HUES48 (cell line): ENCODE measurements around the gene TBC1D4.

Experiments
- H3K27ac ChIP-seq: one replicate; pipeline ENCODE4 v1.7.0; 2013; ENCODE audit warnings: low read depth, low read length, inconsistent platforms
- H3K27me3 ChIP-seq: 2 replicates; pipeline ENCODE4 v1.6.1; 2013; ENCODE audit warnings: mild to moderate bottlenecking, low read length; ENCODE audit not compliant: control insufficient read depth, insufficient read depth
- H3K36me3 ChIP-seq: 2 replicates; pipeline ENCODE4 v1.6.1; 2013; ENCODE audit warnings: low read length; ENCODE audit not compliant: control insufficient read depth, insufficient read depth
- H3K4me1 ChIP-seq: 2 replicates; pipeline ENCODE4 v1.6.1; 2013; ENCODE audit warnings: mild to moderate bottlenecking, low read length; ENCODE audit not compliant: control insufficient read depth, insufficient read depth
- H3K4me3 ChIP-seq: 2 replicates; pipeline ENCODE4 v1.5.1; 2013; ENCODE audit warnings: mild to moderate bottlenecking, low read depth, low read length
- H3K9ac ChIP-seq: 2 replicates; pipeline ENCODE4 v1.6.1; 2013; ENCODE audit warnings: mild to moderate bottlenecking, low read depth, low read length, moderate library complexity
- H3K9me3 ChIP-seq: 2 replicates; pipeline ENCODE4 v1.6.1; 2013; ENCODE audit warnings: low read length; ENCODE audit not compliant: control insufficient read depth, insufficient read depth

TBC1D4 gene

GRCh38 chr13:75507027-75508001 is 25.3 kb upstream of the TBC1D4 start:
- no peaks in the 10 kb centered on the region for H3K9me3 ChIP-seq
- no peak overlapping the region for H3K27ac ChIP-seq
- H3K36me3 ChIP-seq: no peaks in the 10 kb centered on the region
- H3K4me3 ChIP-seq: no peak overlapping the region
- H3K9ac ChIP-seq: no peak overlapping the region
- H3K4me1 ChIP-seq: no peaks in the 10 kb centered on the region
- H3K27me3 ChIP-seq: no peaks in the 10 kb centered on the region

DNA sequence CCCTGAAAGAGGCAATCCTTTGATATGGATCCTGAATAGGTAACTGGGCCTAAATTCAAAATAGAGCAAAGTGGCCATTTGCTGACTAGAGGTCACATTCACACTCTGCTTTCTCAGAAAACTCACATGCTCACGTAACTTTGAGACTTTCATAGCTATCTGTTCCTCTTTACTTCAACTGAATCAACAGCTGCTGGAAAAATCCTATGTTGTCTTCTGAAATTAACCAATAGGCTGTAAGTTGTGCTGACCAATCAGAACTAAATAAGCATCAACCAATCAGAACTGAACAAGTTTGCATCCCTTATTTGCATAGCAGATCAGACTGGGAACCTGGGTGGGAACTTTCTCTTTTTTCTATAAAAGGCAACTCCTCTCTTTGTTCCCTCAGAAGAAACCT is 24.0 kb upstream of the TBC1D4 start:
- Histone ChIP-seq H3K9me3 (no peaks in the 10 kb centered on the region), H3K4me3 (no peak overlapping the region), H3K27me3 (no peaks in the 10 kb centered on the region), H3K4me1 (no peaks in the 10 kb centered on the region), H3K36me3 (no peaks in the 10 kb centered on the region), H3K9ac (no peak overlapping the region), H3K27ac (no peak overlapping the region)

- H3K27ac ChIP-seq: no peak overlapping the region
- no peak overlapping the region for H3K4me3 ChIP-seq
- H3K9me3 ChIP-seq: no peaks in the 10 kb centered on the region
- H3K27me3 ChIP-seq: no peaks in the 10 kb centered on the region
- no peak overlapping the region for H3K9ac ChIP-seq
- no peaks in the 10 kb centered on the region for H3K36me3 ChIP-seq
- H3K4me1 ChIP-seq: no peaks in the 10 kb centered on the region
Observed at GRCh38 chr13:75505327-75505726, 23.4 kb upstream of the TBC1D4 start.

GRCh38 chr13:75495938-75496337 is 14.0 kb upstream of the TBC1D4 start:
- no peaks in the 10 kb centered on the region for H3K4me1 ChIP-seq
- no peak overlapping the region for H3K9ac ChIP-seq
- no peaks in the 10 kb centered on the region for H3K27me3 ChIP-seq
- no peaks in the 10 kb centered on the region for H3K9me3 ChIP-seq
- no peak overlapping the region for H3K4me3 ChIP-seq
- H3K36me3 ChIP-seq: no peaks in the 10 kb centered on the region
- no peak overlapping the region for H3K27ac ChIP-seq

DNA sequence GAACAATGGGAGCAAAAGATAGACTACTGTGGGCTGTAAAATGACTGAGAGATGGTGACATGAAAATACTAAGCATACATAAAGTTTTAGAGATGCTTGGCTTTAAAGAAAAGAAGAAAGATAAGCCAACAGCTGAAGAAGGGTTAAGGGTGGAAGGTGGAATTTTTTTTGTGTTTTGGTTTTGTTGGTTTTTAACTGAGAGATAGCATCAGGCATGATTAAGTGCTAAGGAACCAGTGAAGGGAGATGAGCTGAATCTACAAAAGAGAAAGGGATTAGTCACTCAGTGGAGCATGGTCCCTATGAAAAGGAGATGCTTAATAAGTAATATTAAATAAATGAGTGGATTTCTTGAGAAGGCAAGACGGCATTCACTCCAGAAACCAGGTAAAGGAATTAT is 12.5 kb upstream of the TBC1D4 start:
- Histone ChIP-seq H3K4me3 (no peak overlapping the region), H3K4me1 (no peaks in the 10 kb centered on the region), H3K9ac (no peak overlapping the region), H3K27me3 (no peaks in the 10 kb centered on the region), H3K9me3 (no peaks in the 10 kb centered on the region), H3K36me3 (no peaks in the 10 kb centered on the region), H3K27ac (no peak overlapping the region)

DNA sequence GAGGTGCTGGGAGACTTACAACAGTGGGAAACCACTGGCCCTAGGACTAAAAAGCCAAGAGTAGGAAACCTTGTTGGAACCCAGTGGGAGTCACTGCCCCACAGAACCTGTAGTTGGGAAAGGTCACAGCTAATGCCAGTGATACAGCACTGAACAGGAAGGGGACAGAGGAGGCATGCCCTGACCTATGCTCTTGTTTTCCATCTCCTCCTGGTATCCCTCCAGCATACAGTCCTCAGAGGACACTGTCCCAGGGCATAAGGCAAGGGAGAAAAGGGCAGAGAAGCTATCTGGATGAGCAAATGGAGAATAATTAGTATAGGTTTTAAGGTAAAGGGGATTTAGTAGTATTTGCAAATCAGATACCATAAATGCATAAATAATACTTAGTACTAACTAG is 11.2 kb upstream of the TBC1D4 start:
- Histone ChIP-seq H3K4me1 (no peaks in the 10 kb centered on the region), H3K27ac (no peak overlapping the region), H3K9ac (no peak overlapping the region), H3K4me3 (no peak overlapping the region), H3K27me3 (no peaks in the 10 kb centered on the region), H3K9me3 (no peaks in the 10 kb centered on the region), H3K36me3 (no peaks in the 10 kb centered on the region)

- Histone ChIP-seq H3K4me1 (no peaks in the 10 kb centered on the region), H3K9ac (no peak overlapping the region), H3K9me3 (no peaks in the 10 kb centered on the region), H3K27ac (no peak overlapping the region), H3K4me3 (no peak overlapping the region), H3K36me3 (no peaks in the 10 kb centered on the region), H3K27me3 (no peaks in the 10 kb centered on the region)
Observed at GRCh38 chr13:75492389-75492788, 10.4 kb upstream of the TBC1D4 start.

- H3K27ac ChIP-seq: no peak overlapping the region
- H3K36me3 ChIP-seq: no peaks in the 10 kb centered on the region
- H3K9me3 ChIP-seq: no peaks in the 10 kb centered on the region
- no peaks in the 10 kb centered on the region for H3K4me1 ChIP-seq
- H3K27me3 ChIP-seq: no peaks in the 10 kb centered on the region
- no peak overlapping the region for H3K4me3 ChIP-seq
- H3K9ac ChIP-seq: no peak overlapping the region
Observed at GRCh38 chr13:75491376-75491775, 9.4 kb upstream of the TBC1D4 start.

- Histone ChIP-seq H3K9me3 (no peaks in the 10 kb centered on the region), H3K27ac (no peak overlapping the region), H3K27me3 (no peaks in the 10 kb centered on the region), H3K36me3 (no peaks in the 10 kb centered on the region), H3K4me3 (no peak overlapping the region), H3K9ac (no peak overlapping the region), H3K4me1 (peaks cover 11% of the 10 kb centered on the region)
Observed at GRCh38 chr13:75489502-75490263, 7.7 kb upstream of the TBC1D4 start.

GRCh38 chr13:75486146-75487062 is 4.4 kb upstream of the TBC1D4 start:
- no peaks in the 10 kb centered on the region for H3K36me3 ChIP-seq
- no peak overlapping the region for H3K9ac ChIP-seq
- H3K9me3 ChIP-seq: no peaks in the 10 kb centered on the region
- no peak overlapping the region for H3K4me3 ChIP-seq
- H3K27me3 ChIP-seq: no peaks in the 10 kb centered on the region
- H3K4me1 ChIP-seq: peaks cover 17% of the 10 kb centered on the region
- H3K27ac ChIP-seq: no peak overlapping the region
